GM12872 (cell line): ENCODE data around the gene KDM5B.

Experiments
- CTCF ChIP-seq: IDR thresholded peaks from 3 replicates; pipeline ENCODE4 v1.5.1; 2011; ENCODE audit warnings: low read depth, mild to moderate bottlenecking, low read length, moderate library complexity; ENCODE audit not compliant: insufficient read depth

KDM5B gene

DNA sequence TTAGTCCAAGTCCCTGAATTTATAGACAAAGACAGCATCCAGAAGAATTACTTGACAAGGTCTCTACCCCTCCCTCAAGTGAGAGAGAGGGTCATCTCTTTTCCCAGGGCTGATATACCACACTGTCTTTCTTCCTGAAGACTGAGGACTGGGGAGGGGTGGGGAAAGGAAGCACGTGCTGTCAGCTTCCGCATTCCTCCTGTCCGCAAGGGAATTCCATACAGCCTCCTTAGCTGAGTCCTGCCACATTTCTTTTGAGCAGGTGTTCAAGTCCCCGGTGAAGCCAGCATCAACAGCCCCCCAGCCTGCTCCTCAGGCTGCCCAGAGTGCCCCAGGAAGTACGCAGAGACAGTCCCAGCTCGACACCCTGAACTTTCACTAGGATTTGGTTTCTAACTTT is 36.7 kb upstream of the KDM5B start:
- no peak for TF ChIP-seq CTCF

- no peak for TF ChIP-seq CTCF
Measured at GRCh38 chr1:202844259-202844658, 36.0 kb upstream of the KDM5B start.

DNA sequence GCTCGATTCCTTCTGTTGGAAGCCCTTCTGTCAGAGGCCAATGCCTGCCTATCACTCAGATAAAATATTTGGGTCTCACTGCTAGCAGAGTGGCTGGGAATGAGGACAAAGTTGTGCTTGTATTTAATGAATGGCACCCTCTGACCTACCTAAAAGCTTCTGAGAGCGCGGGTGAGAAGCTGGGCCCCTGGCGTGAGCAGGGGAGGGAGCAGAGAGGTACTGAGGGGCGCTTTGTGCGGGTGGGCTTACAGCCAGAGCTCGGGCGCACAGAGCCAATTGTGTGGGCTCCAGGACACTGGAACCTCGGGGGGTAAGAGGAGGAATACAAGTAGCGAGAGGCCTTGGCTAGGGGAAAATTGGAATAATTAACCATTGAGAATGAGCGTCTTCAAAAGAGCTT is 34.9 kb upstream of the KDM5B start:
- no peak for TF ChIP-seq CTCF

- TF ChIP-seq CTCF: no peak
Measured at GRCh38 chr1:202837746-202838262, 29.6 kb upstream of the KDM5B start.

DNA sequence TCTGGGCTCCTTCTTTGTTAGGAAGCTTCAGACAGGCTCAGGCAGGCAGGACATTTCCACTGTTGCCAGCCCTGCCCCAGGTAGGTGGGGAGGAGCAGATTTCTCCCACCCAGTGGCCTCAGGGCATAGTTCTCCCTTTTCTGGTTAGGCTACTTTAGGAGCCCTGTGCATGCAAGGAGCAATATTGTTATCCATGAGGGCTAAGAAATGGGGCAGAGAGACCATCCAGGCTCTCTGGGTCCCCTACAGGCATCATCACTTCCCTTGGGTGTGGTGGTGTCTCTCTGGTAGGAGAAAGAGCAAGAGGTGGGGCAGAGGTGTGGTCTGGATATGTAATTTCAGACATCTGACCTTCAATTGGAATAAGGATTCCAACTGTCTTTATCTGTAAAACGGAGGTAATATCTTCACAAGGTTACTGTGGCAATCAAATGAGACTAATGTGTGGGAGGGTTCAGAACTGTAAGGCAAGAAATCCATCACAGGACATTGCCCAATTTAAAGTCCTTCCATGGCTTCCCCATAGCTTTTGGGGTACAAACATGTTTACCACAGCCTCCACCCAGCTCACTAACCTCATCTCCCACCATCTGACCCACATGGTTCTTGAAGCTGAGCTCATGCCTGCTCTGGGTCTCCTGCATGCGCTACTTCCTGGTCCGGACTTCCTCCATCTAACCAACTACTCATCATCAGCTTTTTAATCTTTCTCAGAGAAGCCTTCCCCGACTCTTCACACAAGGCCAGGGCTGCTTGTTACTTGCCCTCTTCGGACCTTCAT is 28.6 kb upstream of the KDM5B start:
- no peak for TF ChIP-seq CTCF

DNA sequence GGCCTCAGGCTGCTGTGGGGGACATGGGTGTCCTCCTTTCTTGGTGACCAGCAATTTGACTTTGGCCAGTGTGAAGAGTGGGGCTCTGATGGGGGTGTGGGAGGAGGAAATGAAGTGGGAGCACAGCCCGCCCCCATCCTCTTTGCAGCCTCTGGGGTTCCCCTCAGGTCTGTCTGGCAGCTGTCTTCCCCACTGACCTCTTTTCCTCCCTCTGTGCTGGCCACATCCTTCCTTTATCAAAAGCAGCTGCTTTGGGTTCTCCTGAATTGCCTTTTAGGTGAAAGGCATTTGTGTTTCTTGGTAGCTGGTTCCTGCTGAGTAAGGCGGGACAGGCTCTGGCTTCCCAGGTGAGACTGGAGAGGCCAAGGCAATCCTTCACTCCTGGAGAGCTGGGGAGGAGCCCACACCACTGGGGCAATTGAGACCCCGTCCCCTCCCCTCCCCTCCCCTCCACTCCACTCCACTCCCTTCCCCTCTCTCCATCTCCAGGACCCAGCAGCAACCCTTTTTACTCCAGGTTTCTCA is 27.4 kb upstream of the KDM5B start:
- no peak for TF ChIP-seq CTCF

GRCh38 chr1:202834771-202835547 is 26.7 kb upstream of the KDM5B start:
- no peak for TF ChIP-seq CTCF
